Stimulated activated CD4-positive, alpha-beta T cell treated with anti-CD3 and anti-CD28 coated beads, Interleukin-2, amount 100 ng/mL, for 48 hours (primary cell): ENCODE measurements around the gene PACSIN2.
"Not testable (repeated sequence)": the region's sequence is repeated elsewhere in the genome, so short reads cannot be mapped to it uniquely, and the experiment has no call there.

Experiments used
- DNase-seq, 2 donors: peaks; one replicate each; pipeline ENCODE4 v3.0.0-alpha.2; 2020

The PACSIN2 gene

GRCh38 chr22:43009444-43009843 is 5.5 kb downstream of the PACSIN2 start:
- DNase-seq, result no peak

GRCh38 chr22:43008921-43009320 is 6.0 kb downstream of the PACSIN2 start:
- no peak for DNase-seq

- no peak for DNase-seq
Measured at GRCh38 chr22:43008509-43008908, 6.4 kb downstream of the PACSIN2 start.

- DNase-seq, result no peak
Measured at GRCh38 chr22:43007519-43008102, 7.3 kb downstream of the PACSIN2 start.

GRCh38 chr22:43006753-43007152 is 8.2 kb downstream of the PACSIN2 start:
- DNase-seq, result no peak

GRCh38 chr22:43006016-43006505 is 8.9 kb downstream of the PACSIN2 start:
- no peak for DNase-seq

- DNase-seq, result no peak
Measured at GRCh38 chr22:43005106-43005505, 9.8 kb downstream of the PACSIN2 start.

- no peak for DNase-seq
Measured at GRCh38 chr22:43004362-43005035, 10.4 kb downstream of the PACSIN2 start.

GRCh38 chr22:43002202-43002586 is 12.8 kb downstream of the PACSIN2 start:
- no peak for DNase-seq

GRCh38 chr22:43001271-43002201 is 13.4 kb downstream of the PACSIN2 start:
- DNase-seq, result no peak

- DNase-seq, result peak; percentile 40 to 44
Measured at GRCh38 chr22:43000441-43001175, 14.3 kb downstream of the PACSIN2 start.

- no peak for DNase-seq
Measured at GRCh38 chr22:42997582-42998090, 17.3 kb downstream of the PACSIN2 start.

- DNase-seq, result no peak
Measured at GRCh38 chr22:42996646-42997365, 18.1 kb downstream of the PACSIN2 start.

GRCh38 chr22:42995654-42996053 is 19.3 kb downstream of the PACSIN2 start:
- DNase-seq, result not testable (repeated sequence)

- no peak for DNase-seq
Measured at GRCh38 chr22:42994917-42995562, 19.9 kb downstream of the PACSIN2 start.

- DNase-seq, result no peak
Measured at GRCh38 chr22:42994276-42994916, 20.6 kb downstream of the PACSIN2 start.

GRCh38 chr22:42993651-42994275 is 21.2 kb downstream of the PACSIN2 start:
- no peak for DNase-seq

- no peak for DNase-seq
Measured at GRCh38 chr22:42992886-42993479, 22.0 kb downstream of the PACSIN2 start.

- DNase-seq, result no peak
Measured at GRCh38 chr22:42992092-42992491, 22.9 kb downstream of the PACSIN2 start.
